Right renal pelvis (tissue), 4 donors: ENCODE results near the gene CDC14A. TPM values are rescaled to one million over a fixed set of nuclear protein-coding genes. Genes with fewer than 3 reads are reported as not detected.

Source experiments
- DNase-seq, 4 donors: peaks; one replicate each; pipeline ENCODE4 v3.0.0-alpha.2; 2013; ENCODE audit warnings: low read depth in 4 of 4, low spot score in 3 of 4, missing footprints in 1 of 4
- polyA plus RNA-seq, 4 donors: library from polyadenylated mRNA; unstranded; fragments of 120-200 nt; gene quantifications; one replicate each; pipeline ENCODE4 v1.2.1, GENCODE V29; 2013; ENCODE audit not compliant: insufficient read length in 4 of 4

The CDC14A gene
- polyA plus RNA-seq, 4 donors = 29.4 to 34.7 (median 32.5) TPM

GRCh38 chr1:100478816-100479215 lies 126.5 kb downstream of the CDC14A start:
- DNase-seq = no peak

GRCh38 chr1:100479620-100480338 lies 127.5 kb downstream of the CDC14A start:
- DNase-seq = no peak

GRCh38 chr1:100481303-100481702 lies 129.0 kb downstream of the CDC14A start:
- DNase-seq = no peak

- no peak for DNase-seq
Measured at GRCh38 chr1:100482167-100482566, 129.9 kb downstream of the CDC14A start.

GRCh38 chr1:100482748-100483147 lies 130.4 kb downstream of the CDC14A start:
- no peak for DNase-seq

GRCh38 chr1:100483230-100483629 lies 130.9 kb downstream of the CDC14A start:
- no peak for DNase-seq

- no peak for DNase-seq
Measured at GRCh38 chr1:100485855-100486258, 133.6 kb downstream of the CDC14A start.

GRCh38 chr1:100494393-100495084 lies 142.2 kb downstream of the CDC14A start:
- DNase-seq = no peak

GRCh38 chr1:100496896-100497295 lies 144.6 kb downstream of the CDC14A start:
- DNase-seq = no peak

- no peak for DNase-seq
Measured at GRCh38 chr1:100497796-100498195, 145.5 kb downstream of the CDC14A start.

GRCh38 chr1:100499194-100499811 lies 147.0 kb downstream of the CDC14A start:
- no peak for DNase-seq

- no peak for DNase-seq
Measured at GRCh38 chr1:100502052-100502792, 149.9 kb downstream of the CDC14A start.

- DNase-seq = no peak
Measured at GRCh38 chr1:100506217-100506616, 153.9 kb downstream of the CDC14A start.

- DNase-seq = no peak
Measured at GRCh38 chr1:100510451-100510850, 158.1 kb downstream of the CDC14A start.

GRCh38 chr1:100511058-100511457 lies 158.8 kb downstream of the CDC14A start:
- no peak for DNase-seq

GRCh38 chr1:100511773-100512172 lies 159.5 kb downstream of the CDC14A start:
- no peak for DNase-seq

- DNase-seq = no peak
Measured at GRCh38 chr1:100512803-100513352, 160.6 kb downstream of the CDC14A start.

- DNase-seq = no peak
Measured at GRCh38 chr1:100516857-100517256, 164.6 kb downstream of the CDC14A start.

- no peak for DNase-seq
Measured at GRCh38 chr1:100517515-100517914, 165.2 kb downstream of the CDC14A start.

GRCh38 chr1:100518023-100518422 lies 165.7 kb downstream of the CDC14A start:
- DNase-seq = no peak
